ENCODE results near the gene RNU6-7.

Gene RNU6-7

GRCh38 chr14:32205984-32206383, 4.1 kb downstream of the RNU6-7 start:
- DNase-seq, result no peak

GRCh38 chr14:32206552-32206951, 4.7 kb downstream of the RNU6-7 start:
- DNase-seq, result no peak

GRCh38 chr14:32208490-32208889, 6.6 kb downstream of the RNU6-7 start:
- no peak for DNase-seq

GRCh38 chr14:32209471-32209870, 7.6 kb downstream of the RNU6-7 start:
- DNase-seq, result no peak

GRCh38 chr14:32211068-32211404, 9.2 kb downstream of the RNU6-7 start:
- DNase-seq, result no peak

GRCh38 chr14:32212833-32213232, 11.0 kb downstream of the RNU6-7 start:
- DNase-seq, result no peak

- DNase-seq, result no peak
Measured at GRCh38 chr14:32217301-32217700, 15.5 kb downstream of the RNU6-7 start.

- DNase-seq, result no peak
Measured at GRCh38 chr14:32224737-32225377, 23.0 kb downstream of the RNU6-7 start.

- DNase-seq, result no peak
Measured at GRCh38 chr14:32225378-32225920, 23.6 kb downstream of the RNU6-7 start.

- DNase-seq, result no peak
Measured at GRCh38 chr14:32226056-32226455, 24.2 kb downstream of the RNU6-7 start.

GRCh38 chr14:32230181-32230580, 28.3 kb downstream of the RNU6-7 start:
- no peak for DNase-seq

- peak in 1 of 2 donors; percentile 2 for DNase-seq
Measured at GRCh38 chr14:32230695-32231280, 28.9 kb downstream of the RNU6-7 start.

- DNase-seq, result no peak
Measured at GRCh38 chr14:32232481-32232880, 30.6 kb downstream of the RNU6-7 start.

GRCh38 chr14:32233260-32233659, 31.4 kb downstream of the RNU6-7 start:
- no peak for DNase-seq

GRCh38 chr14:32244404-32244803, 42.6 kb downstream of the RNU6-7 start:
- DNase-seq, result no peak

- DNase-seq, result no peak
Measured at GRCh38 chr14:32246751-32247150, 44.9 kb downstream of the RNU6-7 start.

- no peak for DNase-seq
Measured at GRCh38 chr14:32249371-32249770, 47.5 kb downstream of the RNU6-7 start.

- no peak for DNase-seq
Measured at GRCh38 chr14:32249780-32250179, 47.9 kb downstream of the RNU6-7 start.

GRCh38 chr14:32250681-32251080, 48.8 kb downstream of the RNU6-7 start:
- DNase-seq, result no peak

- DNase-seq, result no peak
Measured at GRCh38 chr14:32251530-32251929, 49.7 kb downstream of the RNU6-7 start.

Data from hippocampal formation (tissue), 2 donors.